ENCODE data around the gene STUM. TPM values are rescaled to one million over a fixed set of nuclear protein-coding genes. Genes with fewer than 3 reads are reported as not detected.

Gene STUM
- total and polyA plus RNA-seq, 8 donors, result 0.15 to 2.1 (median 1.4) TPM

DNA sequence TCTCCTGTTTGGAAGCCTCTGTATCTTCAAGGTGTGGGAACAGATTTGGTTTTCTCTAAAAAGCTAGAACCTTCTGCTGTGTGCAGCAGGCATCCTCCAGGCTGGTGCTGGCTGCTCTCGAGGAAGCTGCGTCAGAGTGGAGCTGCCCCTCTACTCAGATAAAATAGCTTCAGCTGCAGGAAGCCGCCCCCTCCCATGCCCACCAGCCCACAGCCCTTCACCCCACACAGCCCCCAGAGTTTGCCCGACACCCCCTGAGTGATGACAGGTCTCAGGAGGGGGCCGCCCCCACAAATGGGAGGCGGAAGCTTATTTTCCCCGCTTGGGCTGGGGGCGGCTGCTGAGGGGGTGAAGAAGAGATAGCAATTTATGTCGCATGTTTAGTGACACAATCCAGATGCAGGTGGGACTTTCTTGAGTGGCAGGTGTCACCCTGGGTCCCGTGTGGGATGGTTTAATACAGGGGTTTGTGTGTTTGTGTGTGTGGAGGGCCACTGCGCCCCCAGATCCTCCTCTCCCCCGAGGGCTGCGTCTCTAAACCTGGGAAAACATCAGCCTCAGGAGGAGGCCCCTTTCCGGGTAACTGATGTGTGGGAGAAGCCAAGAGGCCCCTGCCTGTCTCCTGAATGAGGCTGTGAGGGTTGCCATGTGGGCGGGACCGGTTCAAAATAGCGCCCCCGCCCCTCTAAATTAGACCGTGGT, 55.4 kb downstream of the STUM start:
- no peak overlapping the region for H3K27ac ChIP-seq
- DNase-seq, result no peak
- H3K4me3 ChIP-seq, result no peak overlapping the region
- intact Hi-C loops (cut with DNase I), result loop anchor here in 1 of 2 donors (10.0 kb wide), 1 partner anchor 179 kb away; no protein-coding TSS in a partner anchor
- TF ChIP-seq, protein P1, sequence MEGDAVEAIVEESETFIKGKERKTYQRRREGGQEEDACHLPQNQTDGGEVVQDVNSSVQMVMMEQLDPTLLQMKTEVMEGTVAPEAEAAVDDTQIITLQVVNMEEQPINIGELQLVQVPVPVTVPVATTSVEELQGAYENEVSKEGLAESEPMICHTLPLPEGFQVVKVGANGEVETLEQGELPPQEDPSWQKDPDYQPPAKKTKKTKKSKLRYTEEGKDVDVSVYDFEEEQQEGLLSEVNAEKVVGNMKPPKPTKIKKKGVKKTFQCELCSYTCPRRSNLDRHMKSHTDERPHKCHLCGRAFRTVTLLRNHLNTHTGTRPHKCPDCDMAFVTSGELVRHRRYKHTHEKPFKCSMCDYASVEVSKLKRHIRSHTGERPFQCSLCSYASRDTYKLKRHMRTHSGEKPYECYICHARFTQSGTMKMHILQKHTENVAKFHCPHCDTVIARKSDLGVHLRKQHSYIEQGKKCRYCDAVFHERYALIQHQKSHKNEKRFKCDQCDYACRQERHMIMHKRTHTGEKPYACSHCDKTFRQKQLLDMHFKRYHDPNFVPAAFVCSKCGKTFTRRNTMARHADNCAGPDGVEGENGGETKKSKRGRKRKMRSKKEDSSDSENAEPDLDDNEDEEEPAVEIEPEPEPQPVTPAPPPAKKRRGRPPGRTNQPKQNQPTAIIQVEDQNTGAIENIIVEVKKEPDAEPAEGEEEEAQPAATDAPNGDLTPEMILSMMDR (IDR thresholded peaks at IDR 0.05), result no peak
- no peaks in the 10 kb centered on the region for H3K9me3 ChIP-seq
- no peak for ATAC-seq
- H3K27me3 ChIP-seq, result no peaks in the 10 kb centered on the region
- no peaks in the 10 kb centered on the region for H3K36me3 ChIP-seq
- H3K4me1 ChIP-seq, result peaks cover 3 to 14% of the 10 kb centered on the region in 2 donors

DNA sequence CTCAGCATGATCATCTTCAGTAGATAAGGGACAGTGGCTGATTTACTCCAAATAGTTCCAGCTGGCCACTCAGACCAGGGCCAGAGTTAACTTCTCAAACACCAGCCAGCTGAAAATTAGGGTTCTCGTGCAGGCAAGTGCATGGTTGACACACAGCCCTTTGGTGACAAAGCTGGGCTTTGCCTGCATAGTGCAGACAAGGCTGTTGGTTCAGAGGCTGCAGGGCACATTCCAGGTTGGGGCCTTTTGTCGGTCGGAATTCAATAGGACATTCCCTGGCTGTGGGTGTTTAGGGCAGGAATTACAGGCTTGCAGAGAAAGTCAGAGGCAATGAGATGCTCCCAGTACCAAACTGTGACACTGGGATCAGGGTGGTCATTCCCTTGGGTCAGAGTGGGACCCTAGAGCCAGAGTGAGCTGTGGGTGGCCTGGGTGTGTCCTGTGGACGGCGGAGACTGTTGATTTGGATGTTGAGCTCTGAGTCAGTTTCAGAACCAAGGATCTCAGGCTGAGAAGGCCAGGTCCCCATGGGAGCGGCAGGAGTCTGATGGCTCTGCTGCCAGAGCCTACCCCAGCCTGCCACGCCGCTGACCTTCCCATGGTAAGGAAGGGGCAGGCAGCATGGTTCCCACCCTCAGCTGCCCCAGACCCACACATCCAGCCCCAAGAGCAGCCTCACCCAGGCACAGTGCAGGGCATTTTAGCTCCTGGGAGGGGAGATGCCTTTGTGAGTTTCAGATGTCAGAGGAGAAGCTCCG, 56.2 kb downstream of the STUM start:
- no peak for DNase-seq
- intact Hi-C loops (cut with DNase I), result loop anchor here in 1 of 2 donors (10.0 kb wide), 1 partner anchor 180 kb away; no protein-coding TSS in a partner anchor

DNA sequence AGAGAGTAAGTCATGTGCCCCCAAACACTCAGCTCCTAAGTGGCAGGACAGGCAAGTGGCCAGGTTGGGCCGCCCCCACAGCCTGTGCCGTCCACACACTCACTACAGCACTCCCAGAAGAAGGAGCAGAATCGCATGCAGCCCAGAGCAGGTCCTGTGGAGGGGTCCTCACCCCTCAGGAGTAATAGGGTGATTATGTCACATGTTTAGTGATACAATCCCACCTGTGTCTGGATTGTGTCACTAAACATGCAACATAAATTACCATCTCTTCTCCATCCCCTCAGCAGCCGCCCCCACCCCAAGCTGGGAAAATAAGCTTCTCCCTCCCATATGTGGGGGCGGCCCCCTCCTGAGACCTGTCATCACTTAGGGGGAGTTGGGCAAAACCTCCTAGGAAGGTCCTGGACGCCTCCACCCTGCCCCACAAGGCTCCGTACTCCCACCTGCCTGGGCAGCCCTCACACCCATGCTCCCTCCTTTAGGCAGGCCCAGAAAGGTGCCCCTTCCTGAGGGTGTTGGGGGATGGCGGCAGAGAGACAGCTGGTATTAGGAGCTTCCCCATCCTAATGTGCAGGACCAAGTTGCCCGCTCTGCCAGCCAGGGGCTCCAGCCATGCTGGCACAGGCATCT, 56.9 kb downstream of the STUM start:
- intact Hi-C loops (cut with DNase I), result loop anchor here in 1 of 2 donors (10.0 kb wide), 1 partner anchor 181 kb away; no protein-coding TSS in a partner anchor
- peaks cover 3 to 14% of the 10 kb centered on the region in 2 donors for H3K4me1 ChIP-seq
- DNase-seq (peak in 1 of 4 donors; percentile 32), ATAC-seq (no peak)
- H3K36me3 ChIP-seq, result no peaks in the 10 kb centered on the region
- no peak overlapping the region for H3K4me3 ChIP-seq
- TF ChIP-seq, protein P1 (IDR thresholded peaks at IDR 0.05), result no peak
- H3K27me3 ChIP-seq, result no peaks in the 10 kb centered on the region
- H3K9me3 ChIP-seq, result no peaks in the 10 kb centered on the region
- no peak overlapping the region for H3K27ac ChIP-seq

More for the DNA sequence above, 56.2 kb downstream of the STUM start:
- Histone ChIP-seq H3K9me3 (no peaks in the 10 kb centered on the region), H3K27ac (no peak overlapping the region), H3K27me3 (no peaks in the 10 kb centered on the region), H3K36me3 (no peaks in the 10 kb centered on the region), H3K4me1 (peaks cover 3 to 14% of the 10 kb centered on the region in 2 donors), H3K4me3 (no peak overlapping the region)
- TF ChIP-seq, protein P1 (IDR thresholded peaks at IDR 0.05), result no peak
- no peak for ATAC-seq

DNA sequence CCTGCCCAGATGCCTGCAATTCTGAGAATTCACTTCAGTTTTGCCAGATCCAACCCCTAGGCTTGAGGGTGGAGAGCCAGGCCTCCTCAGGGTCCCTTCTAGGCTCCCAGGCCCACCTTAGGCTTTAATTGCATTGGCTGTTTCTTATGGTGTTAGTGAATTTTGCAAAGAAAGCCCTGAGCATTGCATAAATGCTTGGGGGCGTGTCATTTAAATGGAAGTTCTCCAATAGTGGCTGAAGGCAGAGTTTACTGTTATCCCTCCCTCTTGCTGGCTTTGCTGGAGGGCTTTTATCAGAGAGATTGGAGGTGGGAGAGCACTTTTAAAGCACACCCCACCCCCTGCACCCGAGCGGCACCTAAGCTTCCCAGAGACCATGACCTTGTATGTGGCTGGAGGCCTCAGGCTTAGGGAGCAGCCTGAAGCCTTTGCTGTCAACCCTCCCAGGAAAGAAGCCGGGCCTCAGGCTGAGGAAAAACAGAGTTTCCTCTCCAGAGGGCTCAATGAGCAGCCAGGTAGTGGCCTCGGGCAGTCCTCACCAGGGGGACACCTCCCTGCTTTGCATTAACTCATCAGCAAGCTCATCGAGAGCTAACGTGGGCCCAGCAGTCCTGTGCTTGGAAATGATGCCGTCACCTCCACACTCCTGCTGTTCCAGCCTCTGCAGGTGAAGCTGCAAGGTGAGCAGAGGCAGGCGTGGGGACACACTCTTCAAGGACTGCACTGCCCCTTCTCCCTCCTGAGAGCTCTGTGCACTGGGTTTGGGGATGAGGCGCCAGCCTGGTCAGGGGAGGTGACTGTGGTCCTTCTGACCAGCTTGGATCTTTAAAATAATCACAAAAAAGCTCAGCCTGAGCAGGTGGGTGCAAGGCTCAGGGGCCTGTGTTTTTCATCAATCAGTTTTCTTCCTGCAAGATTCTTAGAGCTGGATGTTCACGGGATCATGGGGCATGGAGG, 58.0 kb downstream of the STUM start:
- Histone ChIP-seq H3K9me3 (no peaks in the 10 kb centered on the region), H3K27ac (no peak overlapping the region), H3K4me1 (peaks cover 3 to 14% of the 10 kb centered on the region in 2 donors), H3K36me3 (no peaks in the 10 kb centered on the region), H3K27me3 (no peaks in the 10 kb centered on the region), H3K4me3 (no peak overlapping the region)
- intact Hi-C loops (cut with DNase I), result loop anchor here in 1 of 2 donors (10.0 kb wide), 1 partner anchor 182 kb away; no protein-coding TSS in a partner anchor
- peak in 3 of 4 donors; percentile 23 to 37 (median 29) for DNase-seq
- TF ChIP-seq, protein P1 (IDR thresholded peaks at IDR 0.05), result no peak
- ATAC-seq, result no peak

Measured in left lung (tissue), 10 donors.